ENCODE data around the gene ATP5MG. TPM values are rescaled to one million over a fixed set of nuclear protein-coding genes. Genes with fewer than 3 reads are reported as not detected.

ATP5MG gene
- polyA plus RNA-seq, 1 donor (not counting 4 experiments of a cell fraction or from before 2014, with no cell fraction given), result 463 TPM

DNA sequence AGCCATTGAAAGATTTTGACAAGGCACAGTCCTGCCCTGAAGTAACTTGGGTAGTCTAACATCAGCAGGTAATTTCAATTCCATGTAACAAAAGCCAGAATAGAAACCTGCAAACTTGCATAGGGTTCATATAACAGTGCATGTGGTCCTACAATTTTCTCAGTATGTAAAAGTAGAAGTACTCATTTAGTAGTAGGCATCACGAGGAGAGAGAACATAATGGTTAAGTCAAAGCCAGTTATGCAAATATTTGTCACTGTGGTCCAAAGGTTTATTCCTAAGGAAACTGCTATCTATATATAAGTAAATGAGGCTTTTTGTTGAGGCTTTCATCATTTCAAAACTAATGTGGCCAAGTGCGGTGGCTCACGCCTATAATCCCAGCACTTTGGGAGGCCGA is 10.1 kb downstream of the ATP5MG start:
- no peaks in the 10 kb centered on the region for H3K27me3 ChIP-seq (ENCODE audit: control insufficient read depth, extremely low read depth, insufficient read depth, low read length)
- H3K9me1 ChIP-seq (ENCODE audit: control insufficient read depth, extremely low read depth, insufficient read depth, low read length), result no peaks in the 10 kb centered on the region
- no peak overlapping the region for H3K4me2 ChIP-seq (ENCODE audit: control insufficient read depth, extremely low read depth, insufficient read depth, low read depth, low read length)
- FAIRE-seq (no peak), DNase-seq (ENCODE audit: low read depth, low spot score) (no peak)
- dilution Hi-C loops (cut with MboI; ENCODE audit: extremely low pct_ligation_motif_present, low sequenced_read_pairs), result no loop called here
- H3K27ac ChIP-seq (ENCODE audit: control insufficient read depth, insufficient read depth, low read length), result no peak overlapping the region
- TF ChIP-seq EZH2 (IDR thresholded peaks at IDR 0.05; ENCODE audit: low read length), result no peak
- TF ChIP-seq, protein P1, sequence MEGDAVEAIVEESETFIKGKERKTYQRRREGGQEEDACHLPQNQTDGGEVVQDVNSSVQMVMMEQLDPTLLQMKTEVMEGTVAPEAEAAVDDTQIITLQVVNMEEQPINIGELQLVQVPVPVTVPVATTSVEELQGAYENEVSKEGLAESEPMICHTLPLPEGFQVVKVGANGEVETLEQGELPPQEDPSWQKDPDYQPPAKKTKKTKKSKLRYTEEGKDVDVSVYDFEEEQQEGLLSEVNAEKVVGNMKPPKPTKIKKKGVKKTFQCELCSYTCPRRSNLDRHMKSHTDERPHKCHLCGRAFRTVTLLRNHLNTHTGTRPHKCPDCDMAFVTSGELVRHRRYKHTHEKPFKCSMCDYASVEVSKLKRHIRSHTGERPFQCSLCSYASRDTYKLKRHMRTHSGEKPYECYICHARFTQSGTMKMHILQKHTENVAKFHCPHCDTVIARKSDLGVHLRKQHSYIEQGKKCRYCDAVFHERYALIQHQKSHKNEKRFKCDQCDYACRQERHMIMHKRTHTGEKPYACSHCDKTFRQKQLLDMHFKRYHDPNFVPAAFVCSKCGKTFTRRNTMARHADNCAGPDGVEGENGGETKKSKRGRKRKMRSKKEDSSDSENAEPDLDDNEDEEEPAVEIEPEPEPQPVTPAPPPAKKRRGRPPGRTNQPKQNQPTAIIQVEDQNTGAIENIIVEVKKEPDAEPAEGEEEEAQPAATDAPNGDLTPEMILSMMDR (optimal IDR thresholded peaks at IDR 0.05 in 1 of 3, IDR thresholded peaks at IDR 0.05 in 1 of 3, conservative IDR thresholded peaks at IDR 0.05 in 1 of 3; ENCODE audit: extremely low read depth in 1 of 3, insufficient read depth in 2 of 3, low read length in 3 of 3), result no peak
- H3K9ac ChIP-seq (ENCODE audit: control insufficient read depth, extremely low read depth, insufficient read depth, low read length), result no peak overlapping the region
- peaks cover 12% of the 10 kb centered on the region for H3K4me1 ChIP-seq (ENCODE audit: control insufficient read depth, extremely low read depth, insufficient read depth, low read length)
- H2AFZ ChIP-seq (ENCODE audit: control insufficient read depth, low read length), result no peak overlapping the region
- H3K36me3 ChIP-seq (ENCODE audit: control insufficient read depth in 2 of 2, extremely low read depth in 1 of 2, insufficient read depth in 2 of 2, low read length in 2 of 2), result peaks cover 4 to 12% of the 10 kb centered on the region in 2 experiments
- H3K9me3 ChIP-seq (ENCODE audit: control insufficient read depth, low read depth, low read length), result no peaks in the 10 kb centered on the region
- H3K4me3 ChIP-seq (ENCODE audit: control insufficient read depth in 2 of 3, extremely low read depth in 1 of 3, insufficient read depth in 2 of 3, low read depth in 1 of 3, low read length in 3 of 3), result no peak overlapping the region
- H4K20me1 ChIP-seq (ENCODE audit: control insufficient read depth, extremely low read depth, insufficient read depth, low read length), result no peaks in the 10 kb centered on the region
- peaks cover 6% of the 10 kb centered on the region for H3K79me2 ChIP-seq (ENCODE audit: control insufficient read depth, insufficient read depth, low read length)

DNA sequence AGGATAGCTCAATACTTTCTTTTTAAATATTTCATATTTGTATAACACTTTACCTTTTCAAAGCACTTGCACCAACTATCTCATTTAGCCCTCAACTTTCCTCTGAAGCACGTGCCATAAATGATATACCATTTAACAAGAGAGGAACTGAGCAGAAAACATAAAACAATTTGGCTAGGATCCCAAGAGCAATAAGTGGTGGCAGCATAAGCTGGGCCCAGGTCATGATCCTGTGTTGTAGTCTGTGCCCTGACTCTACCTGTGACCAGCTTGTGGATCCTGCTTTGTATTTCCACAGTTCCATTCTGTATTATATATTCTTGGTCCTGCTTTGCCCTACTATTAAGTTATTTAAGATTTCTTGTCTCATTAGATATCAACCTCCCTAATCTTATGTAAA is 11.5 kb downstream of the ATP5MG start:
- TF ChIP-seq, protein P1 (optimal IDR thresholded peaks at IDR 0.05 in 1 of 3, IDR thresholded peaks at IDR 0.05 in 1 of 3, conservative IDR thresholded peaks at IDR 0.05 in 1 of 3; ENCODE audit: extremely low read depth in 1 of 3, insufficient read depth in 2 of 3, low read length in 3 of 3), result no peak
- TF ChIP-seq EZH2 (IDR thresholded peaks at IDR 0.05; ENCODE audit: low read length), result no peak
- dilution Hi-C loops (cut with MboI; ENCODE audit: extremely low pct_ligation_motif_present, low sequenced_read_pairs), result no loop called here
- Histone ChIP-seq H3K27ac (ENCODE audit: control insufficient read depth, insufficient read depth, low read length) (no peak overlapping the region), H3K4me2 (ENCODE audit: control insufficient read depth, extremely low read depth, insufficient read depth, low read depth, low read length) (no peak overlapping the region), H2AFZ (ENCODE audit: control insufficient read depth, low read length) (no peak overlapping the region), H3K9me1 (ENCODE audit: control insufficient read depth, extremely low read depth, insufficient read depth, low read length) (peaks cover 3% of the 10 kb centered on the region), H4K20me1 (ENCODE audit: control insufficient read depth, extremely low read depth, insufficient read depth, low read length) (no peaks in the 10 kb centered on the region), H3K4me1 (ENCODE audit: control insufficient read depth, extremely low read depth, insufficient read depth, low read length) (peaks cover 18% of the 10 kb centered on the region), H3K9ac (ENCODE audit: control insufficient read depth, extremely low read depth, insufficient read depth, low read length) (no peak overlapping the region), H3K79me2 (ENCODE audit: control insufficient read depth, insufficient read depth, low read length) (no peaks in the 10 kb centered on the region), H3K27me3 (ENCODE audit: control insufficient read depth, extremely low read depth, insufficient read depth, low read length) (no peaks in the 10 kb centered on the region), H3K4me3 (ENCODE audit: control insufficient read depth in 2 of 3, extremely low read depth in 1 of 3, insufficient read depth in 2 of 3, low read depth in 1 of 3, low read length in 3 of 3) (no peak overlapping the region), H3K9me3 (ENCODE audit: control insufficient read depth, low read depth, low read length) (no peaks in the 10 kb centered on the region), H3K36me3 (ENCODE audit: control insufficient read depth in 2 of 2, extremely low read depth in 1 of 2, insufficient read depth in 2 of 2, low read length in 2 of 2) (peaks cover 0 to 3% of the 10 kb centered on the region in 2 experiments)
- DNase-seq (ENCODE audit: low read depth, low spot score) (no peak), FAIRE-seq (no peak)
